ENCODE measurements around the gene TIMM44. TPM values are rescaled to one million over a fixed set of nuclear protein-coding genes. Genes with fewer than 3 reads are reported as not detected.

The TIMM44 gene
- total RNA-seq, 1 experiment from 2014 or later = 114 TPM

- H3K4ac ChIP-seq (ENCODE audit: low read depth, low read length) = peak overlapping the region; percentile 35; the same call in 1 of the 2 replicates
- H2AFZ ChIP-seq (ENCODE audit: low read length) = no peak overlapping the region
- Mint-ChIP-seq H3K9me3 (peaks cover 0 to 2% of the 10 kb centered on the region in 2 experiments; a peak in 2 of 5 replicates), H3K27me3 (ENCODE audit: low read depth) (no peaks in the 10 kb centered on the region; the same call in 1 of the 2 replicates), H3K36me3 (ENCODE audit: insufficient read depth in 1 of 3, low read depth in 3 of 3) (peaks cover 20 to 30% (median 26%) of the 10 kb centered on the region in 3 experiments), H3K4me1 (peaks cover 3 to 10% of the 10 kb centered on the region in 2 experiments; a peak in 2 of 4 replicates), H3K27ac (peak overlapping the region; percentile 97 to 100 (median 98)), H3K4me3 (peak overlapping the region; percentile 90 to 96)
- no peaks in the 10 kb centered on the region for H3K9me3 ChIP-seq (ENCODE audit: control insufficient read depth, low read depth, low read length)
- peak overlapping the region; percentile 66 for H3K4me2 ChIP-seq (ENCODE audit: insufficient read depth, insufficient read length, low read length)
- no peak overlapping the region for H2BK5ac ChIP-seq (ENCODE audit: insufficient read length, low read length)
- no peaks in the 10 kb centered on the region for H3K4me1 ChIP-seq (ENCODE audit: insufficient read depth, low read length)
- H2BK20ac ChIP-seq (ENCODE audit: low read depth, low read length, poor library complexity, severe bottlenecking) = no peak overlapping the region
- peak overlapping the region; percentile 49 for H3K18ac ChIP-seq (ENCODE audit: insufficient read length, low read depth, low read length)
- WGBS (ENCODE audit: extremely low coverage, insufficient read length, low lambda C conversion rate) = no CpG with 5 or more reads among the region's 33 CpGs
- no peaks in the 10 kb centered on the region for H3K23me2 ChIP-seq (ENCODE audit: insufficient read length, low read depth, low read length, poor library complexity, severe bottlenecking)
- no peak overlapping the region for H3T11ph ChIP-seq (ENCODE audit: low read length)
- H2BK15ac ChIP-seq (ENCODE audit: low read depth, low read length) = 0 out of 2 replicates have a peak overlapping the region, but pooled peaks have one; percentile 9
- TF ChIP-seq CTCF (conservative IDR thresholded peaks at IDR 0.05) = no peak
- H3K79me2 ChIP-seq (ENCODE audit: insufficient read depth, low read length) = peaks cover 3% of the 10 kb centered on the region; the same call in 1 of the 2 replicates
- peak overlapping the region; percentile 80 for H3K9ac ChIP-seq (ENCODE audit: extremely low read depth, insufficient read length, low read length)
- no peak overlapping the region for H4K91ac ChIP-seq (ENCODE audit: insufficient read length, low read depth, low read length)
- H3K27ac ChIP-seq (ENCODE audit: insufficient read length, low read depth, low read length) = no peak overlapping the region
- H3K27me3 ChIP-seq (ENCODE audit: insufficient read depth, low read length) = no peaks in the 10 kb centered on the region
- H2BK12ac ChIP-seq (ENCODE audit: insufficient read length, low read depth, low read length) = no peak overlapping the region
- no peak overlapping the region for H3K56ac ChIP-seq (ENCODE audit: insufficient read length, low read depth, low read length)
- no peak overlapping the region for H3K23ac ChIP-seq (ENCODE audit: insufficient read length, low read depth, low read length)
- H4K5ac ChIP-seq (ENCODE audit: insufficient read length, low read depth, low read length) = no peak overlapping the region
- H3K14ac ChIP-seq (ENCODE audit: insufficient read depth, low read length) = peak overlapping the region; percentile 89; the same call in 1 of the 2 replicates
- no peaks in the 10 kb centered on the region for H4K20me1 ChIP-seq (ENCODE audit: control insufficient read depth, insufficient read depth, insufficient read length)
- peaks cover 9% of the 10 kb centered on the region for H3K79me1 ChIP-seq (ENCODE audit: insufficient read depth, low read depth, low read length, poor library complexity, severe bottlenecking)
- H2AK5ac ChIP-seq (ENCODE audit: insufficient read length, low read length) = no peak overlapping the region
- no peak for DNase-seq
- no peak overlapping the region for H4K8ac ChIP-seq (replicated peaks; ENCODE audit: insufficient read length, low read depth, low read length)
- peak overlapping the region; percentile 52 for H2BK120ac ChIP-seq (ENCODE audit: low read depth, low read length, poor library complexity, severe bottlenecking)
Measured at GRCh38 chr19:7942981-7943443, 454 bp downstream of the TIMM44 start.
